Measurements from ENCODE around the gene LHFPL3.

DNA sequence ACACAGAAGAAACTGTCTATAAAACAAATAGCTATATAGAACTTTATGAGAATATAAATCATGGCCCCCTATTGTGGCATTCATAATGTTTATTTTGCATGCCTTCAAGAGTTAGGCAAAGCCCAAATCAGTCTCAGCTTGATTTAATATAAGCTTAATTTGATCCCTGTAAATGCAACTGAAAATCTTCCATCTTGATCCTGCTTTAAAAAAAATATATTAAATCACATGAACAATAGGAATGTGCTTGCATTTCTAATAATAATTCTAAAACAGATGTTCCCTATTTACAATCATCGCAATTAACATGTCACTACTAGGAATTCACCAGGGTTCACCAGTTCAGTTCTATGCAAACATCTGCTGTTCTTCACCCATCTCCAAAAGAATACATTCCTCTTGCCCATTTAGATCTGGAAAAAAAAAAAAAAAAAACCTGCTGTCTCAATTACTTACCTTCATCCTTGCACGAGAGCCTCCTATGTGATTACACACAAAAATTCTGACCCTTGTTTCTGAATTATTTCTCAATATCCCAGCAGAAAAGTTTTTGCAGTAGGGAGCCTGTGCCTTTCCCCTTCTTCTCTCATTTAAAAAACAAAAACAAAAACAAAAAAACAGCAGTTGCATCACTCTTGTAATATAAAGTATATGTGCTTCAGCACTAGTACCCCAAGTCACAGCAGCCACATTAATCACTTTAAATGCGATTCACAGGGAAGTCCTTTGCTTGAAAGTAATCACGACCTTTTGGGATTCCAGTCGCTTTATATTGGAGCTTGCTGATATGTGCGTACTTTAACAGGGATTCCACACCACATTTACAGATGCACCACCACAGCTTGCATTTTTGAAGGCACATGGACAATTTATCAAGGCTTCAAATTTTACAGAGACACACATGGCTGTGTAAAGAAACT, 490.8 kb downstream of the LHFPL3 start:
- TF ChIP-seq, protein P1, sequence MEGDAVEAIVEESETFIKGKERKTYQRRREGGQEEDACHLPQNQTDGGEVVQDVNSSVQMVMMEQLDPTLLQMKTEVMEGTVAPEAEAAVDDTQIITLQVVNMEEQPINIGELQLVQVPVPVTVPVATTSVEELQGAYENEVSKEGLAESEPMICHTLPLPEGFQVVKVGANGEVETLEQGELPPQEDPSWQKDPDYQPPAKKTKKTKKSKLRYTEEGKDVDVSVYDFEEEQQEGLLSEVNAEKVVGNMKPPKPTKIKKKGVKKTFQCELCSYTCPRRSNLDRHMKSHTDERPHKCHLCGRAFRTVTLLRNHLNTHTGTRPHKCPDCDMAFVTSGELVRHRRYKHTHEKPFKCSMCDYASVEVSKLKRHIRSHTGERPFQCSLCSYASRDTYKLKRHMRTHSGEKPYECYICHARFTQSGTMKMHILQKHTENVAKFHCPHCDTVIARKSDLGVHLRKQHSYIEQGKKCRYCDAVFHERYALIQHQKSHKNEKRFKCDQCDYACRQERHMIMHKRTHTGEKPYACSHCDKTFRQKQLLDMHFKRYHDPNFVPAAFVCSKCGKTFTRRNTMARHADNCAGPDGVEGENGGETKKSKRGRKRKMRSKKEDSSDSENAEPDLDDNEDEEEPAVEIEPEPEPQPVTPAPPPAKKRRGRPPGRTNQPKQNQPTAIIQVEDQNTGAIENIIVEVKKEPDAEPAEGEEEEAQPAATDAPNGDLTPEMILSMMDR (IDR thresholded peaks at IDR 0.05) = no peak
- no peak for TF ChIP-seq POLR2A (IDR thresholded peaks at IDR 0.05)

Measured in thyroid gland (tissue), 4 donors.